Measurements from ENCODE around the gene CAMTA1. TPM values are rescaled to one million over a fixed set of nuclear protein-coding genes. Genes with fewer than 3 reads are reported as not detected.

CAMTA1 gene
- total RNA-seq, 1 donor from 2014 or later: 81.6 TPM

- H3K9me3 Mint-ChIP-seq (ENCODE audit: unreplicated experiment): peaks cover 18% of the 10 kb centered on the region
- H3K36me3 Mint-ChIP-seq (ENCODE audit: unreplicated experiment): peaks cover 4% of the 10 kb centered on the region
- TF ChIP-seq CTCF (IDR thresholded peaks at IDR 0.05): no peak
- no peak overlapping the region for H3K27ac Mint-ChIP-seq (ENCODE audit: unreplicated experiment)
- H3K27me3 Mint-ChIP-seq (ENCODE audit: unreplicated experiment): peaks cover 27% of the 10 kb centered on the region
- H3K4me3 Mint-ChIP-seq (ENCODE audit: unreplicated experiment): no peak overlapping the region
- DNase-seq (ENCODE audit: extremely low spot score, unreplicated experiment): no peak
- peaks cover 7% of the 10 kb centered on the region for H3K4me1 Mint-ChIP-seq (ENCODE audit: unreplicated experiment)
Observed at GRCh38 chr1:7198664-7199063, 413.4 kb downstream of the CAMTA1 start.

- Mint-ChIP-seq H3K4me1 (ENCODE audit: unreplicated experiment) (peaks cover 7% of the 10 kb centered on the region), H3K9me3 (ENCODE audit: unreplicated experiment) (peaks cover 18% of the 10 kb centered on the region), H3K27me3 (ENCODE audit: unreplicated experiment) (peaks cover 27% of the 10 kb centered on the region), H3K4me3 (ENCODE audit: unreplicated experiment) (no peak overlapping the region), H3K36me3 (ENCODE audit: unreplicated experiment) (peaks cover 4% of the 10 kb centered on the region), H3K27ac (ENCODE audit: unreplicated experiment) (no peak overlapping the region)
- TF ChIP-seq CTCF (IDR thresholded peaks at IDR 0.05): no peak
- no peak for DNase-seq (ENCODE audit: extremely low spot score, unreplicated experiment)
Observed at GRCh38 chr1:7199077-7199779, 414.0 kb downstream of the CAMTA1 start.

GRCh38 chr1:7207875-7208646, 422.8 kb downstream of the CAMTA1 start:
- Mint-ChIP-seq H3K4me1 (ENCODE audit: unreplicated experiment) (no peaks in the 10 kb centered on the region), H3K27ac (ENCODE audit: unreplicated experiment) (no peak overlapping the region), H3K9me3 (ENCODE audit: unreplicated experiment) (peaks cover 4% of the 10 kb centered on the region), H3K27me3 (ENCODE audit: unreplicated experiment) (peaks cover 20% of the 10 kb centered on the region), H3K4me3 (ENCODE audit: unreplicated experiment) (no peak overlapping the region), H3K36me3 (ENCODE audit: unreplicated experiment) (peaks cover 3% of the 10 kb centered on the region)
- peak; percentile 55 for TF ChIP-seq CTCF (IDR thresholded peaks at IDR 0.05)
- DNase-seq (ENCODE audit: extremely low spot score, unreplicated experiment): no peak

GRCh38 chr1:7208647-7209180, 423.5 kb downstream of the CAMTA1 start:
- H3K4me3 Mint-ChIP-seq (ENCODE audit: unreplicated experiment): no peak overlapping the region
- no peak for DNase-seq (ENCODE audit: extremely low spot score, unreplicated experiment)
- no peaks in the 10 kb centered on the region for H3K36me3 Mint-ChIP-seq (ENCODE audit: unreplicated experiment)
- no peaks in the 10 kb centered on the region for H3K4me1 Mint-ChIP-seq (ENCODE audit: unreplicated experiment)
- peaks cover 18% of the 10 kb centered on the region for H3K27me3 Mint-ChIP-seq (ENCODE audit: unreplicated experiment)
- no peaks in the 10 kb centered on the region for H3K9me3 Mint-ChIP-seq (ENCODE audit: unreplicated experiment)
- TF ChIP-seq CTCF (IDR thresholded peaks at IDR 0.05): no peak
- H3K27ac Mint-ChIP-seq (ENCODE audit: unreplicated experiment): no peak overlapping the region

GRCh38 chr1:7209336-7209735, 424.1 kb downstream of the CAMTA1 start:
- Mint-ChIP-seq H3K4me1 (ENCODE audit: unreplicated experiment) (no peaks in the 10 kb centered on the region), H3K9me3 (ENCODE audit: unreplicated experiment) (no peaks in the 10 kb centered on the region), H3K36me3 (ENCODE audit: unreplicated experiment) (no peaks in the 10 kb centered on the region), H3K27me3 (ENCODE audit: unreplicated experiment) (peaks cover 18% of the 10 kb centered on the region), H3K27ac (ENCODE audit: unreplicated experiment) (no peak overlapping the region), H3K4me3 (ENCODE audit: unreplicated experiment) (no peak overlapping the region)
- no peak for DNase-seq (ENCODE audit: extremely low spot score, unreplicated experiment)
- no peak for TF ChIP-seq CTCF (IDR thresholded peaks at IDR 0.05)
